ENCODE data around the gene ARMH1.

ARMH1 gene

GRCh38 chr1:44674113-44675000 is at the start of gene ARMH1, which contains the start of gene TMEM53:
Gene ARMH1 (plus strand): TSS chr1:44674714. CDS start chr1:44689698, 14,984 bp downstream.
Gene TMEM53 (minus strand): TSS chr1:44674481. CDS start chr1:44674391, 90 bp downstream.
- DNase-seq: peak; percentile 94 to 96

GRCh38 chr1:44625348-44625747 is 49.2 kb upstream of the ARMH1 start:
- DNase-seq: no peak

GRCh38 chr1:44628962-44629756 is 45.4 kb upstream of the ARMH1 start:
- DNase-seq: no peak

- no peak for DNase-seq
These were observed 44.4 kb upstream of the ARMH1 start for GRCh38 chr1:44630116-44630515.

GRCh38 chr1:44631333-44631646 is 43.2 kb upstream of the ARMH1 start:
- DNase-seq: no peak

GRCh38 chr1:44631647-44632539 is 42.6 kb upstream of the ARMH1 start:
- peak; percentile 34 to 70 for DNase-seq

- DNase-seq: no peak
These were observed 41.9 kb upstream of the ARMH1 start for GRCh38 chr1:44632598-44632997.

GRCh38 chr1:44634606-44635189 is 39.8 kb upstream of the ARMH1 start:
- DNase-seq: no peak

GRCh38 chr1:44635439-44635838 is 39.1 kb upstream of the ARMH1 start:
- no peak for DNase-seq

GRCh38 chr1:44636083-44636687 is 38.3 kb upstream of the ARMH1 start:
- no peak for DNase-seq

GRCh38 chr1:44636688-44637598 is 37.6 kb upstream of the ARMH1 start:
- DNase-seq: no peak

- DNase-seq: no peak
These were observed 36.7 kb upstream of the ARMH1 start for GRCh38 chr1:44637702-44638411.

GRCh38 chr1:44640200-44640853 is 34.2 kb upstream of the ARMH1 start:
- DNase-seq: peak in 1 of 2 experiments; percentile 53

GRCh38 chr1:44641126-44642102 is 33.1 kb upstream of the ARMH1 start:
- DNase-seq: no peak

GRCh38 chr1:44642255-44642654 is 32.3 kb upstream of the ARMH1 start:
- DNase-seq: no peak

- no peak for DNase-seq
These were observed 31.6 kb upstream of the ARMH1 start for GRCh38 chr1:44642925-44643324.

GRCh38 chr1:44643721-44644334 is 30.7 kb upstream of the ARMH1 start:
- DNase-seq: no peak

GRCh38 chr1:44644806-44645205 is 29.7 kb upstream of the ARMH1 start:
- DNase-seq: no peak
